AG10803 (cell line): ENCODE measurements around the gene FGF19.

Experiments
- DNase-seq: peaks from one replicate; pipeline ENCODE4 v3.0.0; 2010; ENCODE audit warnings: low read depth
- H3K4me3 ChIP-seq: 2 replicates; pipeline ENCODE4 v1.5.1; 2011; ENCODE audit warnings: mild to moderate bottlenecking, low read length, control low read depth
- CTCF ChIP-seq: conservative IDR thresholded peaks from 2 replicates; pipeline ENCODE4 v1.5.1; 2011; ENCODE audit warnings: mild to moderate bottlenecking, low read length, control low read depth, inconsistent platforms

Gene FGF19

DNA sequence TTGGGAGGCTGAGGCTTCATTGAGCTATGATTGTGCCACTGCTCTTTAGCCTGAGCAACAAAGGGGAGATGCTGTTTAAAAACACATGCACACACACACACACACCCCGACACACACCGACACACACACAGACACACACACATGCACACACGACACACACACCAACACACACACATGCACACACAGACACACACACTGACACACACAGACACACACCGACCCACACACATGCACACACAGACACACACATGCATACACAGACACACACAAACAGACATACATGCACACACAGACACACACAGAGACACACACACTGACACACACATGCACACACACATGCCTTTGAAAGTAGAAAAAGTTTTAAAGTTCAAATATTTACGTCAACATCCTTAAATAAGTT, 23.1 kb downstream of the FGF19 start:
- H3K4me3 ChIP-seq, result no peak overlapping the region
- no peak for DNase-seq
- no peak for TF ChIP-seq CTCF

- no peak for DNase-seq
- TF ChIP-seq CTCF, result no peak
- no peak overlapping the region for H3K4me3 ChIP-seq
These were observed 26.1 kb downstream of the FGF19 start for GRCh38 chr11:69677749-69678148.

DNA sequence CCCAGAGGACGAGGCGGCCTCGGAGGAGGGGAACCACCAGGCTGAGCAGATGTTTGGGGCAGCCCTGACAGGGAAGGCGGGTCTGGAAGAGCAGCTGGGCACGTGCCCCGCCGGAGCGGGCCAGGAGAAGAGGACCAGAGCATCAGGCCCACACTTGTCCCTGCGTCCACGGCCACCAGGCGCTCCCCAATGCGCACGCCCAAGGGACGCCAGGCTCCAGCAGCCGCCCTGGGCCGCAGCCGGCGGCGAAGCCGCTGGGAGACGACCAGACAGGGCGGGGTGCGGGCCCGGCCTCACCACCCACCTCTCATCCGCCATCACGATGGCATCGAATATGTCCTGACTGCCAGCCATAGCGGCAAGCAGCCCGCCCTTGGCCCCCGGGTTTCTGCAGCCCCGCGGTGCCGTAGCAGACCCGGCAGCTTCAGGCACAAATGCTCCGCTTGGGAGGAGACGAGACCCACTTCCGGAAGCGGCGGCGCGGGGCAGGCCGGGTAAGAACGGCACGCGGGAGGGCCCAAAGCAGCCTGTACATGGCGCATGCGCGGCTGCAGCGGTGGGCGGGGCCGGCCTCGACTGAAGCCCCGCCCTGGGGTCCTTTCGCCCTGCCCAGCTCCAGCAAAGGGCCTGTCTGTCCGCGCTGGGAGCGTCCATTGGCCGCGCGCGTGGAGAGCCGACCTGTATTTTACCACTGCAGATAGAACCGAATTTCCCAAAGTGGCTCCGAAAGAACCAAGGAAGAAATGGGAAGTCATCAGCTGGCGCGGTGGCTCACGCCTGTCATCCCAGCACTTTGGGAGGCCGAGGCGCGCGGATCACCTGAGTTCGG, 28.7 kb downstream of the FGF19 start, which contains the start of gene LTO1:
Gene LTO1, minus strand, starts transcription at position 468 of the 829 bp plus-strand sequence. Its CDS starts 114 bp downstream, at position 354.
- DNase-seq, result peak; percentile 95
- TF ChIP-seq CTCF, result no peak
- H3K4me3 ChIP-seq, result peak within 1 kb of the TSS; percentile 97

- TF ChIP-seq CTCF, result no peak
- H3K4me3 ChIP-seq, result peak overlapping the region; percentile 97
- DNase-seq, result peak; percentile 76
These were observed 29.4 kb downstream of the FGF19 start for GRCh38 chr11:69674267-69674885.

- no peak overlapping the region for H3K4me3 ChIP-seq
- no peak for DNase-seq
- no peak for TF ChIP-seq CTCF
These were observed 31.9 kb downstream of the FGF19 start for GRCh38 chr11:69671734-69672465.

DNA sequence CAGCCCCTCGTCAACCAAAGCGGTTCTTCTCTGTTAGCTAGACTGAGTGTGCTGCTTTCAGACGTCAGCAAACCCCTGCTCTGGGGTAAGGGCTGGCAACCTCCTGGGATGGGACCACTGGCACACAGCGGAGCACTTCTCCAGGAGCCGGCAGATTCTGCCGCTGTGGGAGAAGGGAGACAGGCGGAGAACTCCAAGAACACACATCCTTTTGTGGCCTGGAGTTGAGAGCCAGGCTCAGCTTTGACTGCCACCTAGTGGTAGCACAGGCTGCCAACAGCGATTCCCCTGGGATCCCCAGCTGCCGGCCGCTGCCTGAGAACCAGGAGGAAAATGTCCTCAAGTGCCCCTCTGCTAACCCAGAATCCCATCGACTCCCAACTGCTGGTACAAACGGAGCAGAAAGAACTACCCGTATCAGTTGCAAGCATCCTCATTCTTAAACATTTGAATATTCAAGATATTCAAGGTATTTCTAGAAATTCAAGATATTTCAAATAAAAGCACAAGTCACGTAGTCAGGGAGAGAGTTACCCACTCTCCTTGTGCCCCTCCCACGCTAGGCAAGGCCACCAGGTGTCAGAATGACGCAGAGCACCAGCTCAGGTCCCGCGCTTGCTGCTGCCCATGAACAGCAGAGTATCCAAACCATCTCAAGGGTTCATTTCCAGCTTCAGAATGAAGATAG, 33.5 kb downstream of the FGF19 start:
- peak; percentile 96 for TF ChIP-seq CTCF
- peak; percentile 84 for DNase-seq
- no peak overlapping the region for H3K4me3 ChIP-seq
